K562 (cell line): Measurements from ENCODE around the gene SUPT3H. TPM values are rescaled to one million over a fixed set of nuclear protein-coding genes. Genes with fewer than 3 reads are reported as not detected.

Experiments used
- ARID2 ChIP-seq: fragments of 450-650 bp; IDR thresholded peaks from 2 replicates; pipeline ENCODE4 v1.6.1; 2017; ENCODE audit warnings: antibody characterized with exemption, mild to moderate bottlenecking
- BRD9 ChIP-seq: fragments of 450-650 bp; IDR thresholded peaks from 2 replicates; pipeline ENCODE4 v1.6.1; 2018; ENCODE audit warnings: low read depth; ENCODE audit not compliant: partially characterized antibody
- CAMTA2 ChIP-seq: fragments of 250-450 bp; sonication (Bioruptor Pico); conservative IDR thresholded peaks from 2 replicates; pipeline ENCODE4 v1.5.1; 2022
- FOSL1 ChIP-seq: fragments of 200-800 bp; sonication (Bioruptor generic); conservative IDR thresholded peaks from 2 replicates; pipeline ENCODE4 v1.6.1; 2016; ENCODE audit warnings: missing genetic modification characterization, missing compliant biosample characterization
- NCOA1 ChIP-seq: fragments of 450-650 bp; IDR thresholded peaks from 2 replicates; pipeline ENCODE4 v1.6.1; 2016; ENCODE audit warnings: low read depth
- NFE2 ChIP-seq: IDR thresholded peaks from 2 replicates; pipeline ENCODE4 v1.6.1; 2014; ENCODE audit warnings: antibody characterized with exemption, low read depth
- SMARCA4 ChIP-seq: fragments of 450-650 bp; IDR thresholded peaks from 2 replicates; pipeline ENCODE4 v1.6.1; 2016
- STAG1 ChIP-seq: sonication (generic); formaldehyde crosslinking; IDR thresholded peaks from 2 replicates; pipeline ENCODE4 v1.5.0; 2020; ENCODE audit warnings: missing genetic modification reagents, borderline replicate concordance
- TCF7L2 ChIP-seq: fragments of 150-350 bp; IDR thresholded peaks from 2 replicates; pipeline ENCODE4 v1.6.1; 2016; ENCODE audit warnings: low read depth, mild to moderate bottlenecking, low read length, moderate library complexity
- THRAP3 ChIP-seq: fragments of 450-650 bp; IDR thresholded peaks from 2 replicates; pipeline ENCODE4 v1.6.1; 2016; ENCODE audit warnings: mild to moderate bottlenecking, inconsistent platforms, borderline replicate concordance
- TRIM24 ChIP-seq, 2 experiments: fragments of 450-650 bp; IDR thresholded peaks; 2 replicates each; pipeline ENCODE4 v1.6.1; 2016
- ZNF124 ChIP-seq: sonication (generic); formaldehyde crosslinking; IDR thresholded peaks from 2 replicates; pipeline ENCODE4 v1.8.1; 2022; ENCODE audit warnings: missing genetic modification reagents
- ZNF217 ChIP-seq: sonication (generic); formaldehyde crosslinking; IDR thresholded peaks from 2 replicates; pipeline ENCODE4 v1.8.0; 2022; ENCODE audit warnings: mild to moderate bottlenecking, missing genetic modification reagents
- ZNF24 ChIP-seq: fragments of 450-650 bp; IDR thresholded peaks from 2 replicates; pipeline ENCODE4 v1.6.1; 2016
- polyA plus RNA-seq, 8 experiments: library from polyadenylated mRNA; depleted of rRNA in 4 of 8; stranded (reverse) in 5 of 8; unstranded in 3 of 8; fragments of >200 nt; fragmentation: Nextera tagmentation in 2 of 8; fragmentation: Illumina TruSeq in 1 of 8; extraction: Ambion mirVana in 2 of 8; extraction: Trizol in 1 of 8; gene quantifications; 2 replicates each; pipeline versions ENCODE4 v1.2.1 to v1.2.3, GENCODE V29; 2011 to 2014; ENCODE audit warnings: inconsistent platforms in 1 of 8, missing spikeins in 1 of 8
- total RNA-seq, 7 experiments: library from RNA; depleted of rRNA in 6 of 7; stranded (reverse); fragments of >200 nt in 6 of 7; fragmentation: Illumina TruSeq in 2 of 7; extraction: Trizol in 2 of 7; gene quantifications; 2 replicates each; pipeline versions ENCODE4 v1.2.1 to v1.2.3, GENCODE V29; 2011 to 2021; ENCODE audit warnings: low replicate concordance in 1 of 7
- TF ChIP-seq, protein P1 (sequence below): fragments of 450-650 bp; IDR thresholded peaks from 2 replicates; pipeline ENCODE4 v1.6.1; 2017; ENCODE audit warnings: antibody characterized with exemption
- TF ChIP-seq, protein P2 (sequence below): fragments of 450-650 bp; IDR thresholded peaks from 2 replicates; pipeline ENCODE4 v1.6.1; 2016; ENCODE audit warnings: antibody characterized with exemption
- TF ChIP-seq, protein P3 (sequence below): fragments of 250-450 bp; sonication (Bioruptor Pico); IDR thresholded peaks from 2 replicates; pipeline ENCODE4 v1.8.0; 2021; ENCODE audit warnings: borderline replicate concordance, mild to moderate bottlenecking, moderate library complexity; ENCODE audit not compliant: poor library complexity, severe bottlenecking
- TF ChIP-seq, protein P4 (sequence below): fragments of 450-650 bp; conservative IDR thresholded peaks from 2 replicates; pipeline ENCODE4 v1.6.1; 2016; ENCODE audit warnings: missing genetic modification characterization, low read depth, mild to moderate bottlenecking, control low read depth, missing compliant biosample characterization
- TF ChIP-seq, protein P5 (sequence below), 2 experiments: fragments of 450-650 bp in 1 of 2; sonication (generic) in 1 of 2; formaldehyde crosslinking in 1 of 2; IDR thresholded peaks in 1 of 2; conservative IDR thresholded peaks in 1 of 2; 2 replicates each; pipeline versions ENCODE4 v1.6.1 to v1.8.1; 2016 to 2023; ENCODE audit warnings: mild to moderate bottlenecking in 2 of 2, moderate library complexity in 2 of 2, inconsistent platforms in 1 of 2, missing genetic modification reagents in 1 of 2
- TF ChIP-seq, protein P6 (sequence below), 3 experiments: fragments of 200-800 bp in 1 of 3; sonication (Bioruptor generic) in 1 of 3; sonication (generic) in 1 of 3; formaldehyde crosslinking in 1 of 3; IDR thresholded peaks; 2 replicates each; pipeline versions ENCODE4 v1.6.1 to v1.8.0; 2016 to 2022; ENCODE audit warnings: mild to moderate bottlenecking in 2 of 3, missing compliant biosample characterization in 2 of 3, missing genetic modification characterization in 2 of 3, missing genetic modification reagents in 1 of 3

SUPT3H gene
- total and polyA plus RNA-seq, 9 of the 15 experiments (the other 6 are each of a cell fraction or from before 2014, with no cell fraction given), result 7.2 to 16.3 (median 11.9) TPM

DNA sequence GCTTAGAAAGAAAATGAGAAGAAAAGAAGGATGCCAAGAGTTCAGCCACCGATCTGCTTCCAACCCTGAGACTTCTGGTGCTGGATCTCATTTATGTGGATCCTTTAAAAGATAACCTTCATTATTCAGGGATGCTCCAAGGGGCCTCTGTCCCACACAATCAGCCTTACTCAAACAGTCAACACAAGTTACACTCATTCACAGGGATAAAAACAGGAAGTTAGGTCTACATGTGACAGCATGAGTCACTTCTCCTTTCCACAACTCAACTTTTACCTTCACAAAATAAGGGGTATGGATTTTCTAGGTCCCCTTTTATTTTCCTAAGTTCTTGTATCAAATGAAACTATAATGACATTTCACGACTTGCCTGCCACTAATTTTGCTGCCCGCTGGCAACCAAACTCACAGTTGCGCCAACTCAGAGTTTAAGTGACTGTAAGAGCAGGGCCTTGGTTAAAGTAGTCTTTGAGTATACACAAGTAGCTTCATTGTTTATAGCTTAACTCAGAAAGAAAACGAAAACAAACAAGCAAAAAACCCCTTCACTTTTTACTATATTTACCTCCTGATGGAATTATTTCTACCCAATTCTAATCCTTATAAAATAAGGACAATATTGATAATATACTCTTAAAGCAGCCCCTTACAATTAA is 328.4 kb downstream of the SUPT3H start (continued):
- TF ChIP-seq, protein P1, sequence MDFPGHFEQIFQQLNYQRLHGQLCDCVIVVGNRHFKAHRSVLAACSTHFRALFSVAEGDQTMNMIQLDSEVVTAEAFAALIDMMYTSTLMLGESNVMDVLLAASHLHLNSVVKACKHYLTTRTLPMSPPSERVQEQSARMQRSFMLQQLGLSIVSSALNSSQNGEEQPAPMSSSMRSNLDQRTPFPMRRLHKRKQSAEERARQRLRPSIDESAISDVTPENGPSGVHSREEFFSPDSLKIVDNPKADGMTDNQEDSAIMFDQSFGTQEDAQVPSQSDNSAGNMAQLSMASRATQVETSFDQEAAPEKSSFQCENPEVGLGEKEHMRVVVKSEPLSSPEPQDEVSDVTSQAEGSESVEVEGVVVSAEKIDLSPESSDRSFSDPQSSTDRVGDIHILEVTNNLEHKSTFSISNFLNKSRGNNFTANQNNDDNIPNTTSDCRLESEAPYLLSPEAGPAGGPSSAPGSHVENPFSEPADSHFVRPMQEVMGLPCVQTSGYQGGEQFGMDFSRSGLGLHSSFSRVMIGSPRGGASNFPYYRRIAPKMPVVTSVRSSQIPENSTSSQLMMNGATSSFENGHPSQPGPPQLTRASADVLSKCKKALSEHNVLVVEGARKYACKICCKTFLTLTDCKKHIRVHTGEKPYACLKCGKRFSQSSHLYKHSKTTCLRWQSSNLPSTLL, result no peak
- TF ChIP-seq, protein P2, sequence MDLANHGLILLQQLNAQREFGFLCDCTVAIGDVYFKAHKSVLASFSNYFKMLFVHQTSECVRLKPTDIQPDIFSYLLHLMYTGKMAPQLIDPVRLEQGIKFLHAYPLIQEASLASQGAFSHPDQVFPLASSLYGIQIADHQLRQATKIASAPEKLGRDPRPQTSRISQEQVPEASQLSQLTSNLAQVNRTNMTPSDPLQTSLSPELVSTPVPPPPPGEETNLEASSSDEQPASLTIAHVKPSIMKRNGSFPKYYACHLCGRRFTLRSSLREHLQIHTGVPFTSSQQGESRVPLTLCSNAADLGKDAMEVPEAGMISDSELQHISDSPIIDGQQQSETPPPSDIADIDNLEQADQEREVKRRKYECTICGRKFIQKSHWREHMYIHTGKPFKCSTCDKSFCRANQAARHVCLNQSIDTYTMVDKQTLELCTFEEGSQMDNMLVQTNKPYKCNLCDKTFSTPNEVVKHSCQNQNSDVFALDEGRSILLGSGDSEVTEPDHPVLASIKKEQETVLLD, result no peak
- TF ChIP-seq, protein P3, sequence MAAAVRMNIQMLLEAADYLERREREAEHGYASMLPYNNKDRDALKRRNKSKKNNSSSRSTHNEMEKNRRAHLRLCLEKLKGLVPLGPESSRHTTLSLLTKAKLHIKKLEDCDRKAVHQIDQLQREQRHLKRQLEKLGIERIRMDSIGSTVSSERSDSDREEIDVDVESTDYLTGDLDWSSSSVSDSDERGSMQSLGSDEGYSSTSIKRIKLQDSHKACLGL (CRISPR knock-in tag), result no peak
- TF ChIP-seq NFE2 (no peak), NCOA1 (0 out of 2 replicates have a peak, but pooled peaks have one; percentile 35), TRIM24 (IDR thresholded peaks at IDR 0.05) (peak; percentile 32 to 71; a peak in 2 of 4 replicates), BRD9 (no peak), STAG1 (CRISPR knock-in tag) (no peak), SMARCA4 (peak; percentile 78; the same call in 1 of the 2 replicates), ZNF124 (no peak), ZNF217 (CRISPR knock-in tag) (no peak), FOSL1 (tag) (peak; percentile 93), THRAP3 (no peak), ARID2 (no peak), TCF7L2 (no peak), ZNF24 (peak; percentile 42; the same call in 1 of the 2 replicates), CAMTA2 (CRISPR knock-in tag) (no peak)
- TF ChIP-seq, protein P4, sequence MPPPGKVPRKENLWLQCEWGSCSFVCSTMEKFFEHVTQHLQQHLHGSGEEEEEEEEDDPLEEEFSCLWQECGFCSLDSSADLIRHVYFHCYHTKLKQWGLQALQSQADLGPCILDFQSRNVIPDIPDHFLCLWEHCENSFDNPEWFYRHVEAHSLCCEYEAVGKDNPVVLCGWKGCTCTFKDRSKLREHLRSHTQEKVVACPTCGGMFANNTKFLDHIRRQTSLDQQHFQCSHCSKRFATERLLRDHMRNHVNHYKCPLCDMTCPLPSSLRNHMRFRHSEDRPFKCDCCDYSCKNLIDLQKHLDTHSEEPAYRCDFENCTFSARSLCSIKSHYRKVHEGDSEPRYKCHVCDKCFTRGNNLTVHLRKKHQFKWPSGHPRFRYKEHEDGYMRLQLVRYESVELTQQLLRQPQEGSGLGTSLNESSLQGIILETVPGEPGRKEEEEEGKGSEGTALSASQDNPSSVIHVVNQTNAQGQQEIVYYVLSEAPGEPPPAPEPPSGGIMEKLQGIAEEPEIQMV (tag), result no peak
- TF ChIP-seq, protein P5, sequence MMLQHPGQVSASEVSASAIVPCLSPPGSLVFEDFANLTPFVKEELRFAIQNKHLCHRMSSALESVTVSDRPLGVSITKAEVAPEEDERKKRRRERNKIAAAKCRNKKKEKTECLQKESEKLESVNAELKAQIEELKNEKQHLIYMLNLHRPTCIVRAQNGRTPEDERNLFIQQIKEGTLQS (IDR thresholded peaks at IDR 0.05), result peak; percentile 87
- TF ChIP-seq, protein P5 (CRISPR knock-in tag; conservative IDR thresholded peaks at IDR 0.05), result no peak
- TF ChIP-seq, protein P6, sequence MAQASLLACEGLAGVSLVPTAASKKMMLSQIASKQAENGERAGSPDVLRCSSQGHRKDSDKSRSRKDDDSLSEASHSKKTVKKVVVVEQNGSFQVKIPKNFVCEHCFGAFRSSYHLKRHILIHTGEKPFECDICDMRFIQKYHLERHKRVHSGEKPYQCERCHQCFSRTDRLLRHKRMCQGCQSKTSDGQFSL (CRISPR knock-in tag; IDR thresholded peaks at IDR 0.05), result no peak
- TF ChIP-seq, protein P6 (tag; IDR thresholded peaks at IDR 0.05), result no peak
